ENCODE results near the gene VHLL. TPM values are rescaled to one million over a fixed set of nuclear protein-coding genes. Genes with fewer than 3 reads are reported as not detected.

Gene VHLL
- total RNA-seq, 1 donor = not detected

DNA sequence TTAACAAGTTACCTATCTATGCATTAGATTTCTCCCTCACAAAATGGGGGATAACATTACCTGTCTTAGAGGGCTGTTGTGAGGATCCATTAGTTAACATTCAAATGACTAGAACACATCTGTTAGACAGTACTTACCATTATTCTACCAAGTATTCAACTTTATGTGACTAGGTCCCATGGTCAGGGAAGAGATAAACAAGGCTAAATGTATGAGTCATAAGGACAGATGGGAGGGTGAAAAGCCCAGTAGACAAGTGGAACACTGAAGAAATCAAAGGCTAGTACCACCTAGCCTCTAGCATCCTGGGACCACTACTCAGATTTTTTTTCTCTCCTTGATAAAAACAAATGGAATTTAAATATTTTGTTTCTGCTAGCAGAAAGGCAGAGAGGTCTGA is 9.0 kb upstream of the VHLL start:
- H3K27me3 ChIP-seq (ENCODE audit: insufficient read depth, low read length) = no peaks in the 10 kb centered on the region
- H3K9me3 ChIP-seq (ENCODE audit: low read depth, low read length) = no peaks in the 10 kb centered on the region
- peaks cover 6% of the 10 kb centered on the region for H3K4me1 ChIP-seq (ENCODE audit: insufficient read depth, low read length)
- H3K4me3 ChIP-seq (ENCODE audit: low read length) = no peak overlapping the region

DNA sequence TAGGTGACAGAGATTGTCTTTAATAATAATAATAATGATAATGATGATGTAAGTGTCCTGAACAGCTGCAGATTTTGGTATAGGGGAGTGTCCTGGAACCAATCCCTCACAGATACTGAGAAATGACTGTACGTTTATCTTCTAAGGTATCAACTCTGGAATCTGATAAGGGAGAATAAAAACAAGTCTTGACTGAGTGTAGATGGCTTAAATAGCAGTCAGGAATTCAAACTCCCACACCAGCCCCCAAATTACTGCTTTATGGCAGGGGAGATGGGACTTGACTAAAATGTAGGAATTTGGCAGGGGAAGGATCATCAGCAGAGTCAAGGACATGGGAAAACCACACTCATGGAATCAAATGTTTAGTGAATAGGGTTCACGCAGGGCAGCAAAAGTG is 6.1 kb upstream of the VHLL start:
- no peaks in the 10 kb centered on the region for H3K4me1 ChIP-seq (ENCODE audit: insufficient read depth, low read length)

DNA sequence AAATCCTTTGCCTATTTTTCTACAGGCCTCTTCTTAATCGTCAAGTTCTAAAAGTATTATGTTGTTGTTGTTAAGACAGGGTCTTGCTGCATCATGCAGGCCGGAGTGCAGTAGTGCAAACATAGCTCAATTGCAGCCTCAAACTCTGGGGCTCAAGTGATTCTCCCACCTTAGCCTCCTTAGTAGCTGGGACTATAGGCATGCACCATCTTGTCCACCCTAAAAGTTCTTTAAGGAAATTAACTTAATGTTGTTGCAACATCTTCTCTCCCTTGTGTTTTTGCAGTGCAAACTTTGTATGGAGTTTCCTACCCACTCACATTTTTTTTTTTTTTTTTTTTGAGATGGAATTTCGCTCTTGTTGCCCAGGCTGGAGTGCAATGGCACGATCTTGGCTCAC is 4.1 kb upstream of the VHLL start:
- H3K9me3 ChIP-seq (ENCODE audit: low read depth, low read length) = no peaks in the 10 kb centered on the region

More for the DNA sequence above, 6.1 kb upstream of the VHLL start:
- no peaks in the 10 kb centered on the region for H3K9me3 ChIP-seq (ENCODE audit: low read depth, low read length)
- H3K27me3 ChIP-seq (ENCODE audit: insufficient read depth, low read length) = no peaks in the 10 kb centered on the region
- no peak overlapping the region for H3K4me3 ChIP-seq (ENCODE audit: low read length)

DNA sequence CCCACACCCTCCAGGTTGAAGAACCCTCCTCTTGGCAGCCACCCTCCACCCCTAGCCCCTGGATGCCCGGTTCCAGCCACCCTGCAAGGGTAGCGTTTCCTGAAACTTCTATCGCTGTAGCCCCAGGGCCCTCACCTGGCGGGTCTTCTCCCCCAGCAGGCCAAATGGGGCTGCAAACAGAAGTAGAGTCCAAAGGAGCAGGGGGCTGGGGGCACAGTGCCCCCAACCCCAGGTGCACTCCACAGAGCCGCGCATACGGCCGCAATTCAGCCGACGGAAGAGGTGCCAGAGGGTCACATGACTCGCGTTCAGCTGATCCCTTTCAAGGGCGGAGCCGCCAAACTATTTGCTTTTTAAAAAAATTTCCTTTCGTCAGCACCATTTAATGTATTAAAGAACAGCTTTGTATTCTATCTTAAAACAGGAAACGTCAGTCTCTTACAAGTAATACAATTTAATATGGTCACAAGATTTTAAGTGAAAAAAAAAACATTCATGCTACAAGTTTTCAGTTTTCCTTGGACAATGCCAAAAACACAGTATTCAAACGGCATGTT is 3.6 kb downstream of the VHLL start, which contains the start of gene GLMP:
TSS of gene GLMP (minus strand) at position 289 of the 557 bp plus-strand sequence. CDS start at position 255, 34 bp downstream.
- Histone ChIP-seq H3K9me3 (ENCODE audit: low read depth, low read length) (no peaks in the 10 kb centered on the region), H3K4me3 (ENCODE audit: low read length) (peak within 1 kb of the TSS; percentile 50), H3K27me3 (ENCODE audit: insufficient read depth, low read length) (no peaks in the 10 kb centered on the region), H3K4me1 (ENCODE audit: insufficient read depth, low read length) (peaks cover 30% of the 10 kb centered on the region)

More for the DNA sequence above, 4.1 kb upstream of the VHLL start:
- Histone ChIP-seq H3K4me3 (ENCODE audit: low read length) (no peak overlapping the region), H3K27me3 (ENCODE audit: insufficient read depth, low read length) (no peaks in the 10 kb centered on the region), H3K4me1 (ENCODE audit: insufficient read depth, low read length) (no peaks in the 10 kb centered on the region)

DNA sequence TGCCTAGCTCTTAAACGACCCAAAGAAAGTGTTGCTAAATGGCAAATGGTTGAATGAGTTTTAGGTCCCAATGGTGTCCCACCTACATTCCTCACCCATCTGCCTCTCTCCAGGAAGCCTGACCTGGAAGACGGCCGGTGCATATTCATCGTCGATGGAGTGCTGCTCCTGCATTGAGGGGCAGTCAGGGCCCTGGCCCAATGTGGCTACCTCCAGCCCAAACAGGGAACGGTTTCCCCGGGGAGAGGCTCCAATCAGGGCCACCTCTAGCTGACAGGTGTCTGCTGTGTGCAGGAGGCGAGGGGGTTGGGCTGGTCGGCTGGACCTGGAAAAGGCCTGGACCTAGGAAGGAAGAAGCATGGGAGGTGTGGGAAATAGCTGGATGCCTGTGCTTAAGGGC is 5.2 kb downstream of the VHLL start:
- no peaks in the 10 kb centered on the region for H3K9me3 ChIP-seq (ENCODE audit: low read depth, low read length)
- peaks cover 30% of the 10 kb centered on the region for H3K4me1 ChIP-seq (ENCODE audit: insufficient read depth, low read length)
- H3K4me3 ChIP-seq (ENCODE audit: low read length) = no peak overlapping the region
- no peaks in the 10 kb centered on the region for H3K27me3 ChIP-seq (ENCODE audit: insufficient read depth, low read length)

DNA sequence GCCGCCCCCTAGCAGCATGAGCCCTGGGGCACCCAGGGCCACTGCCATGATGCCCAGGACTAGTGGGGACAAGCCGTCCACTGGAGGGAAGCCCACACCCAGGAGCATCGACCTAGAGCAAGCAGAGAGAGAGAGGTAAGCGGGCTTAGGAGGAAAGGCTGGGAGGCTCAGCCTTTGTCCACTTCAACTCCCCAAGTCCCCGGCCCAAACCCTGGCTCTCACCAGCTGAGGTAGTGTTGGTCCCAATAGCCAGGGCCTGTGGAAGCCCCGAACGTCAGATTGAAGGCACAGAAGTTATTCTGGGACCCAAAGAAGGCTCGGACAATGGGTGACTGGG is 6.0 kb downstream of the VHLL start:
- H3K4me1 ChIP-seq (ENCODE audit: insufficient read depth, low read length) = peaks cover 30% of the 10 kb centered on the region
- no peaks in the 10 kb centered on the region for H3K27me3 ChIP-seq (ENCODE audit: insufficient read depth, low read length)
- no peak overlapping the region for H3K4me3 ChIP-seq (ENCODE audit: low read length)
- H3K9me3 ChIP-seq (ENCODE audit: low read depth, low read length) = no peaks in the 10 kb centered on the region

DNA sequence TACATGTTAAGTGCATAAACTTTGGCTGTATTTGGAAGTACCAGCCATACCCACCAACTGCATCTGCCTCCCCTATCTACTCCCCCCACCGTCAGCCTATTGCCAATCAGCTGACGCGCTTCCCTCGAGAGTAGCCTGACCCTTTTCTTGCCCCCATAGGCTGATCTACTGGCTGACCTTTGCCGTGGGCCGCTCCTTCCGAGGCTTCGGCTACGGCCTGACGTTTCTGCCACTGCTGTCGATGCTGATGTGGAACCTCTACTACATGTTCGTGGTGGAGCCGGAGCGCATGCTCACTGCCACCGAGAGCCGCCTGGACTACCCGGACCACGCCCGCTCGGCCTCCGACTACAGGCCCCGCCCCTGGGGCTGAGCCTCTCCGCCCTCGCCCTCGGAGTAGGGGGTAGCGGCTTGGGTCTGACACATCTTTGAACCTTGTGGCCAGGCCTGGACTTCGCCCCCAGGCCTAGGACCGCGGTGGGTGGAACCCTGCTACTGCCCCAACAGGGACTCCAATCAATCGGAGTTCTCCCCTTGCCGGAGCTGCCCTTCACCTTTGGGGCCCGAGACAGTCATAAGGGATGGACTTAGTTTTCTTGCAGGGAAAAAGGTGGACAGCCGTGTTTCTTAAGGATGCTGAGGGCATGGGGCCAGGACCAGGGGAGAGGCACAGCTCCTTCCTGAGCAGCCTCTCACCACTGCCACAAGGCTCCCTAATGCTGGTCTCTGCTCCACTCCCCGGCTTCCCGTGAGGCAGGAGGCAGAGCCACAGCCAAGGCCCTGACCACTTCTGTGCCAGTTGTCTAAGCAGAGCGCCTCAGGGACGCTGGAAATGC is 7.7 kb downstream of the VHLL start:
- Histone ChIP-seq H3K4me3 (ENCODE audit: low read length) (no peak overlapping the region), H3K9me3 (ENCODE audit: low read depth, low read length) (no peaks in the 10 kb centered on the region), H3K27me3 (ENCODE audit: insufficient read depth, low read length) (no peaks in the 10 kb centered on the region), H3K4me1 (ENCODE audit: insufficient read depth, low read length) (peaks cover 30% of the 10 kb centered on the region)

DNA sequence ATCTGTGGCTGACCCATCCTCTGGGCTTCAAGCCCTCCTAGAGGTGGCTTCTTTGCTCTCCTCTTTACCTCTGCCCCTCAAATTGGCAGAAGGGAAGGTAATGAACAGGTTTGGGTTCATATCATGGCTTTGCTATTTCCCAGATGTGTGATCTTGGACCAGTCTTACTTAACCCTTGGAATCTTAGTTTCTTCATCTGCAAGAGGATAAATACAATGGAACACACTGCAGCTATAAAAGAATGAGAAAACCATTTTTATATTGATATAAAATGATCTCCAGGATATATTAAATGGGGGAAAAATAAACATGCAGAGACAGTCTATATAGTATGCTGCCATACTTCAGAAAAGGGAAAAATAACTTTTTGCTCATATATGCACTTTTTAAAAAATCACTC is 9.2 kb downstream of the VHLL start:
- Histone ChIP-seq H3K4me1 (ENCODE audit: insufficient read depth, low read length) (peaks cover 26% of the 10 kb centered on the region), H3K4me3 (ENCODE audit: low read length) (no peak overlapping the region), H3K9me3 (ENCODE audit: low read depth, low read length) (no peaks in the 10 kb centered on the region), H3K27me3 (ENCODE audit: insufficient read depth, low read length) (no peaks in the 10 kb centered on the region)

DNA sequence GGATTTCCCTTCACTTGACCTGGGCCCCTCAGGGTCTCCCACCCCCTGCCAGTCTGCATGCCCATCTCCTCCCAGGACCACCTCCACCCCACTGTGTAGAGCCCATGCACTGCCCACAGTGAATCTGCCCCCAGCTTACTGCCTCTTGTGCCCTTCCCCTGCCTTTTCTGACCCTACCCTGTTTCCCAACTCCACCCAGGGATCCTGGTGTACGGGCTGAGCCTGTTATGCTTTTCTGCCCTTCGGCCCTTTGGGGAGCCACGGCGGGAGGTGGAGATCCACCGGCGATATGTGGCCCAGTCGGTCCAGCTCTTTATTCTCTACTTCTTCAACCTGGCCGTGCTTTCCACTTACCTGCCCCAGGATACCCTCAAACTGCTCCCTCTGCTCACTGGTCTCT is 13.0 kb downstream of the VHLL start:
- Histone ChIP-seq H3K9me3 (ENCODE audit: low read depth, low read length) (no peaks in the 10 kb centered on the region), H3K4me3 (ENCODE audit: low read length) (no peak overlapping the region), H3K27me3 (ENCODE audit: insufficient read depth, low read length) (no peaks in the 10 kb centered on the region), H3K4me1 (ENCODE audit: insufficient read depth, low read length) (peaks cover 40% of the 10 kb centered on the region)

DNA sequence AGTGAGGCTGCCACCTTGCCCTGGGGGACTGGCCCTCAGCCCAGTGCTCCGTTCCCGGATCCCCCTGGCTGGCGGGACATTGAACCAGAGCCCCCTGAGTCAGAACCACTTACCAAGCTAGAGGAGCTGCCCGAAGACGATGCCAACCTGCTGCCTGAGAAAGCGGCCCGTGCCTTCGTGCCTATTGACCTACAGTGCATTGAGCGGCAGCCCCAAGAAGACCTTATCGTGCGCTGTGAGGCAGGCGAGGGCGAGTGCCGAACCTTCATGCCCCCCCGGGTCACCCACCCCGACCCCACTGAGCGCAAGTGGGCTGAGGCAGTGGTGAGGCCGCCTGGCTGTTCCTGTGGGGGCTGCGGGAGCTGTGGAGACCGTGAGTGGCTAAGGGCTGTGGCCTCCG is 13.7 kb downstream of the VHLL start:
- no peaks in the 10 kb centered on the region for H3K27me3 ChIP-seq (ENCODE audit: insufficient read depth, low read length)
- no peaks in the 10 kb centered on the region for H3K9me3 ChIP-seq (ENCODE audit: low read depth, low read length)
- H3K4me3 ChIP-seq (ENCODE audit: low read length) = no peak overlapping the region
- H3K4me1 ChIP-seq (ENCODE audit: insufficient read depth, low read length) = peaks cover 44% of the 10 kb centered on the region

DNA sequence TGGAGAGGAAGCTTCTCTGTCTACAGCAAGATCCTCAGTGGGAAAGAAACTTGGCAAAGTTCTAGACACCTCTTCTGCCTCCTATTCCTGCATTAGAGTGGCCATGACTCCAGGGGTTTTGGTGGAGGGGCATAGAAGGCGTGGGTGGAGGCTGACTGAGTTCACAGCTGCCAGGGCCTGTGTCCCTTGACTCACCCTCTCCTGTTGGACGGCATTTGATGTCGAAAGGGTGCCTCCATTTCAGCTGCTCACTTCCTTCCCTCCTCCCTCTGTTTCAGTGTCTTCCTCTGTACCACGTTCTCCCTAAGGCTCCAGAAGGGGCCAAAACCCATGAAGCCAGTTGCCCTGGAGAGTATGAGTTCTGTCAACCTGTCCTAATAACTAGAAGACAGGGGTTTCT is 14.3 kb downstream of the VHLL start:
- Histone ChIP-seq H3K27me3 (ENCODE audit: insufficient read depth, low read length) (no peaks in the 10 kb centered on the region), H3K4me3 (ENCODE audit: low read length) (no peak overlapping the region), H3K9me3 (ENCODE audit: low read depth, low read length) (no peaks in the 10 kb centered on the region), H3K4me1 (ENCODE audit: insufficient read depth, low read length) (peaks cover 50% of the 10 kb centered on the region)

DNA sequence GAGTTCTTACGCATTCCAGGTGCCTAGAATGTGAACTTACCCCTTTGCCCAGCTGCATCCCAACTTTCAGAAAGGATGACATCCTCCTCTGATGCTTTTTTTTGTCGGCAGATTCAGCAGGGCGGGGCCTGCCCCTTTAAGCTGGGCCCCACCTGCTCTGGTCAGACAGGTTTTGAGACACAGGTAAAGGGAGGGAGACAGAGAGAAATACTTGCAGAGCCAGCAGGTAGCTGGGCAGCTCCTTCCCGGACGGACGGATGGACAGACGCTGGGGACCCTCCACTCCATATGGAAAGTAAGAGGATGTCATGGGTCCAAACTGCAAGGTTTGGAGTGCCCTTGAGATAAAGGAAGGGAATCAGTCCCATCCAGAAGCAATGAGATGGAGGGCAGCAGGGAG is 15.0 kb downstream of the VHLL start, which contains the start of gene TMEM79:
TSS of gene TMEM79 (plus strand) at position 214 of the 400 bp plus-strand sequence. CDS start 902 bp downstream, outside the sequence.
- Histone ChIP-seq H3K9me3 (ENCODE audit: low read depth, low read length) (no peaks in the 10 kb centered on the region), H3K4me1 (ENCODE audit: insufficient read depth, low read length) (peaks cover 54% of the 10 kb centered on the region), H3K4me3 (ENCODE audit: low read length) (peak within 1 kb of the TSS; percentile 89), H3K27me3 (ENCODE audit: insufficient read depth, low read length) (no peaks in the 10 kb centered on the region)

DNA sequence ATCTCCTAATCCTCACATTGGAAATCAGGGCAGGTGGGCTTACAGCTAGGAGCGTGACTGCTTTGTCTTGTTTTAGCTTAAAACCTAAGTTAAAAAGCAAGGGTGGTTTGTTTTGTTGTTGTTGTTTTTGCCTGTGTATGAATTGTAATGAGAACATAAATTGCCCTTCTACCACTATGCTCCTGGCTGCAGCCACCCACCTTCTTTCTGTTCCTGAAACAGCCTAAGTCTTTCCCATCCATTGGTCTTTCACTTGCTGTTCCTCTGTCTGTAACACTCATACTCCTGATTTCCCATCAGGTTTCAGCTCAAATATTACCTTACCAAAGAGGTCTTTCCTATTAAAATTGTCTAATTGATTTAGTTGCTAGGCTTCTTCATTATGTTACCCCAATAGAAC is 15.6 kb downstream of the VHLL start:
- no peaks in the 10 kb centered on the region for H3K9me3 ChIP-seq (ENCODE audit: low read depth, low read length)
- peaks cover 60% of the 10 kb centered on the region for H3K4me1 ChIP-seq (ENCODE audit: insufficient read depth, low read length)
- peak overlapping the region; percentile 89 for H3K4me3 ChIP-seq (ENCODE audit: low read length)
- H3K27me3 ChIP-seq (ENCODE audit: insufficient read depth, low read length) = no peaks in the 10 kb centered on the region

DNA sequence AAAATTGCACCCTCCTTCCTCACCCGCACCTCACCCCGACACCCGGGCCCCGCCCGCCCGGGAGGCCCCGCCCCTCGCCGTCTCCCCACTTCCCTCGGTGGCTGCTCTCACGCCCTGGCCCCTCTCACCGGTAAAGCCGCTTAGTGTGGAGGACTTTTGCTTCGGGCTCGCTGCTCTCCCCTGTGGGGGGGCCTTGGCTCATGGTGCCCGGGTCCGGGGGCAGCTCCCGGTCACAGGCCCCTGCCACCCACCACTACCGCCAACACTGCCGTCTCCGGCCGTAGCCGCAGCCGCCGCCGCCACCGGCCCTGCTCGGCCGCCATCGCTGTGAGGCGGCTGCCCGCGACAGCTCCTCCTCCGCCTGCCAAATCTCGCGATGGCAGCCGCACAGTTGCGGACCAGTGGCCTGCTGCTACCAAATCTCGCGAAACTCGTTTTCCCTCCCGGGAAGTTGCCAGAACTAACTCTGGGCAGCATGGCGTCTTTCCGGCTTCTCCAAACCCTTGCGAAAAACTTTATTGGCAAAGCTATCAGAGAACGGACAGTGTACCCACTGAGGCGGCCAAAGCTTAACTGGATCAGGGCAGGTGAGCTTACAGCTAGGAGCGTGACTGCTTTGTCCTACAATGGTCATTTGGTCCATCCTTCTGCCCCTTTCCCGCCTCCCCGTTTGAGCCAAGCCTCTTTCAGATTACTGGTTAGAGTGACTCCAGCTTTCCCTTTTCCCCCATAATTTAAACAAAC is 16.5 kb downstream of the VHLL start, which contains the start of gene SMG5:
TSS of gene SMG5 (minus strand) at position 347 of the 744 bp plus-strand sequence. CDS start at position 202, 145 bp downstream.
- Histone ChIP-seq H3K9me3 (ENCODE audit: low read depth, low read length) (no peaks in the 10 kb centered on the region), H3K4me1 (ENCODE audit: insufficient read depth, low read length) (peaks cover 69% of the 10 kb centered on the region), H3K4me3 (ENCODE audit: low read length) (peak within 1 kb of the TSS; percentile 89), H3K27me3 (ENCODE audit: insufficient read depth, low read length) (no peaks in the 10 kb centered on the region)

Measured in mononuclear cell (primary cell).